Upper lobe of right lung (tissue), 1 donor: Measurements from ENCODE around the gene ADAP1. TPM values are rescaled to one million over a fixed set of nuclear protein-coding genes. Genes with fewer than 3 reads are reported as not detected.
"Not testable (repeated sequence)": the region's sequence is repeated elsewhere in the genome, so short reads cannot be mapped to it uniquely, and the experiment has no call there.

ENCODE experiments used
- ATAC-seq: fragments of 200-7000 bp; cut with Tn5 transposase; one replicate; pipeline ENCODE4 v1.9.1; 2020; ENCODE audit warnings: mild to moderate bottlenecking, moderate library complexity
- DNase-seq: peaks from one replicate; pipeline ENCODE4 v3.0.0-alpha.2; 2020
- H3K27ac ChIP-seq: fragments of 200-600 bp; one replicate; pipeline ENCODE4 v1.8.0; 2022
- H3K27me3 ChIP-seq: fragments of 200-600 bp; one replicate; pipeline ENCODE4 v1.8.0; 2022; ENCODE audit warnings: mild to moderate bottlenecking
- H3K36me3 ChIP-seq: fragments of 200-600 bp; one replicate; pipeline ENCODE4 v1.8.0; 2022
- H3K4me1 ChIP-seq: fragments of 200-600 bp; one replicate; pipeline ENCODE4 v1.8.0; 2022
- H3K4me3 ChIP-seq: fragments of 200-600 bp; one replicate; pipeline ENCODE4 v1.8.0; 2022; ENCODE audit warnings: mild to moderate bottlenecking
- H3K9me3 ChIP-seq: fragments of 200-600 bp; one replicate; pipeline ENCODE4 v1.8.0; 2022
- CTCF ChIP-seq: fragments of 200-600 bp; IDR thresholded peaks from one replicate; pipeline ENCODE4 v1.8.0; 2022; ENCODE audit warnings: antibody characterized with exemption
- intact Hi-C: fragments of 100-400 bp; cut with DNase I; formaldehyde crosslinking; loops from one replicate; pipeline ENCODE4 v1.11.0; 2022
- total RNA-seq: library from RNA; stranded (reverse); fragmentation: NEBNext Ultra II Directional; extraction: Animal tissue kit (Norgen Biotek cat#: 25700); gene quantifications from one replicate; pipeline ENCODE4 v1.2.1, GENCODE V29; 2021
- donor health status: DM: no; HTN: yes; CAD: no; lungs with severe emphysema.

ADAP1 gene
- total RNA-seq, 1 donor from 2014 or later, result 30.7 TPM

GRCh38 chr7:874031-874749, 80.3 kb downstream of the ADAP1 start:
- H3K27ac ChIP-seq, result peak overlapping the region; percentile 52
- no peak for DNase-seq

DNA sequence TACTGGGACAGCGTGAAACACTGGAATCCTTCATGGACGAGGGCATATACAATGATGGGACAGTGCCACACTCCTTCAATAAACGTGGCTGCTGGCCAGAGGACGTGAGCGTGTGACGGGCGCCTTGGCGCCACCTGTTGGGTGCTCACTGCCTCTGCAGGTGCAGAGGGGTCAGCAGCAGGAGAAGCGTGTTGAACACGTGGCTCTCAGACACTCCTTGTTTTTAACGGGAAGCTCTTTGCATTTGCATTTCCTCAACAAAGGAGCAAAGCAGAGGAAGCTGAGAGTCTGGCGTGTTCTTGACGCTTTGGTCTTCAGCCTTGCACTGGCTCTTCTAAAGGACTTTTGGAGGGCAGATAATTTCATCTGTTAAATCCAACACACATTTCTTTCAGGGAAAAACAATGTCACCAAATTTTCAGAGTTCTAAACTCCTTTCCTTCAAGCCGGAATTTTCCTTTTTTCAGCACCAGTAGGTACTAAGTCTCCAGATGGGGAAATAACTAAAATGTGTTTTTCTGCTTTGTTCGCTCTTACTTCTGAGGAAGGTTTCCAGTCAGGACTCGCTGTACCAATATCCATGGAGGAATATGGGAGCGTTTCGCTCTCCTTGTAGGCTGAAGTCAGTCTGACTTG, 81.0 kb downstream of the ADAP1 start:
- TF ChIP-seq CTCF, result peak; percentile 94
- Histone ChIP-seq H3K36me3 (peaks cover 40% of the 10 kb centered on the region), H3K4me1 (peaks cover 25% of the 10 kb centered on the region), H3K9me3 (no peaks in the 10 kb centered on the region), H3K27ac (peak overlapping the region; percentile 52), H3K4me3 (no peak overlapping the region), H3K27me3 (no peaks in the 10 kb centered on the region)
- DNase-seq (peak; percentile 89), ATAC-seq (peak; percentile 77)
- intact Hi-C loops, result no loop called here

More at GRCh38 chr7:874031-874749, 80.3 kb downstream of the ADAP1 start:
- H3K4me3 ChIP-seq, result no peak overlapping the region
- no peak for TF ChIP-seq CTCF
- intact Hi-C loops, result no loop called here
- no peaks in the 10 kb centered on the region for H3K27me3 ChIP-seq
- peaks cover 37% of the 10 kb centered on the region for H3K36me3 ChIP-seq
- no peak for ATAC-seq
- no peaks in the 10 kb centered on the region for H3K9me3 ChIP-seq
- peaks cover 31% of the 10 kb centered on the region for H3K4me1 ChIP-seq

- Histone ChIP-seq H3K4me1 (peaks cover 24% of the 10 kb centered on the region), H3K36me3 (peaks cover 44% of the 10 kb centered on the region)
- H3K27me3 ChIP-seq, ATAC-seq, DNase-seq, intact Hi-C loops, H3K27ac ChIP-seq, H3K9me3 ChIP-seq, H3K4me3 ChIP-seq: not testable (repeated sequence)
Measured at GRCh38 chr7:872685-873084, 81.8 kb downstream of the ADAP1 start.

DNA sequence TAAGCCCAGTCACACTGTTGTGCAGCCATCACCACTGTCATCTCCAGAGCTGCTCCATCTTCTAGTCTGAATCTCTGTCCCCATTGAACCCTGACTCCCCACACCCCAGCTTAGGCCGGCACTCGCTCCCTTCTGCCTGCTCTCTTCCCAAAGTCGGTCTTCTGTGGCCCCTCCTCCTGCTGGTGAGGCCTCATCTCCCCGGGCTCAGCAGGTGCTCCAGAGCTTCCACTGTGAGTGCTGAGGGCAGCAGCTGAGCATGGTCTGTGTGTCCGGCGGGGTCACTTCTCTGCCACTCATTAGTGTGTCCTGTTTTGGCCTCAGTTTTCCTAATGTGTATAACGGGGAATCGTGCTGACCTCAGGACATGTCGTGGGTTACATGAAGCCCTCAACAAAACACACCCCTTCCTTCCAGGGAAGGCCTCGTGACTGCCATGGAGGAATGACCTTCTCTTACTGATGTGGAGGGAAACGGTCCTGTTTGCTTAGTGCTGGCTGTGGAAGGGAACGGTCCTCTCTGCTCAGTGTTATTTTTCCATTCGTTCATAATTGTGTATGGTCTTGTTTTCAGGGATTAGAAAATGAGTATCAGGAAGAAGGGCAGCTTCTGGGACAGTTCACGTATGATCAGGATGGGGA, 82.5 kb downstream of the ADAP1 start:
- peaks cover 50% of the 10 kb centered on the region for H3K36me3 ChIP-seq
- DNase-seq (no peak), ATAC-seq (no peak)
- no peaks in the 10 kb centered on the region for H3K9me3 ChIP-seq
- intact Hi-C loops, result no loop called here
- no peak overlapping the region for H3K4me3 ChIP-seq
- H3K27me3 ChIP-seq, result no peaks in the 10 kb centered on the region
- TF ChIP-seq CTCF, result no peak
- H3K4me1 ChIP-seq, result peaks cover 30% of the 10 kb centered on the region
- H3K27ac ChIP-seq, result no peak overlapping the region

DNA sequence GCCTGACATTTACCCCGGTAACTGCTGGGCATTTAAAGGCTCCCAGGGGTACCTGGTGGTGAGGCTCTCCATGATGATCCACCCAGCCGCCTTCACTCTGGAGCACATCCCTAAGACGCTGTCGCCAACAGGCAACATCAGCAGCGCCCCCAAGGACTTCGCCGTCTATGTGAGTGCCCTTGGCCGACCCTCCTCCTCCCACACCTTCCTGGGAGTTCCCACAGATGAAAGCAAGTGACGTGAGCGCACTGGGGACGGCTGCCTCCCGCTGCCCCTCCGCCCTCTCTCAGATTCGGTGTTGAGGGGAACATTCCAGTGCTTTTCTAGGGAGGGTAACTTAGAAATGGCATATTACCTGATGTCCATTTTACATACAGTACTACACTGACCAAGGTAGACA, 85.1 kb downstream of the ADAP1 start:
- Histone ChIP-seq H3K27ac (peak overlapping the region; percentile 11), H3K4me3 (no peak overlapping the region), H3K36me3 (peaks cover 62% of the 10 kb centered on the region), H3K4me1 (peaks cover 24% of the 10 kb centered on the region), H3K27me3 (no peaks in the 10 kb centered on the region), H3K9me3 (no peaks in the 10 kb centered on the region)
- no peak for TF ChIP-seq CTCF
- intact Hi-C loops, result no loop called here
- ATAC-seq, result no peak
- DNase-seq, result no peak

DNA sequence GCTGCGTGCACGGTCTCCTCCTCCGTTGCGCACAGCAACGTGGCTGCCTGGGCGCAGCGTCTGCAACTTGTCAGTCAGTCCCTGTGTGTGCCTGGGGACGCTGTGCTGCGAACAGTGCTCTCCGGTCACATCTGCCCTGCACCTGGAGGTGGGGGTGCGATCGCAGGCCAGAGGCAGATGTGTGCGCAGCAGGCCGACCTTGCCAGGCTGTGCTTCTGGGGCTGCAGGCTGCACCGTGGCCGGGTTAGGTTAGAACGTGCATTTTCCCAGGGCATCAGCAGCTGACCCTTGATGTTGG, 86.3 kb downstream of the ADAP1 start:
- Histone ChIP-seq H3K27me3 (no peaks in the 10 kb centered on the region), H3K27ac (peak overlapping the region; percentile 74), H3K4me1 (peaks cover 13% of the 10 kb centered on the region), H3K4me3 (no peak overlapping the region), H3K36me3 (peaks cover 74% of the 10 kb centered on the region), H3K9me3 (no peaks in the 10 kb centered on the region)
- TF ChIP-seq CTCF, result no peak
- DNase-seq, result peak; percentile 57
- intact Hi-C loops, result no loop called here
- ATAC-seq, result peak; percentile 2
